GM21717 (cell line): ENCODE results near the gene GOLGA6L9.
A peak's percentile ranks its signal among the peaks of the same experiment; 100 is the strongest.
"Not testable (repeated sequence)": the region's sequence is repeated elsewhere in the genome, so short reads cannot be mapped to it uniquely, and the experiment has no call there.

Experiments
- ATAC-seq: cut with Tn5 transposase; IDR thresholded peaks from one replicate; pipeline ENCODE4 v1.9.1; 2021; ENCODE audit warnings: mild to moderate bottlenecking, moderate library complexity; ENCODE audit not compliant: unreplicated experiment

The GOLGA6L9 gene

DNA sequence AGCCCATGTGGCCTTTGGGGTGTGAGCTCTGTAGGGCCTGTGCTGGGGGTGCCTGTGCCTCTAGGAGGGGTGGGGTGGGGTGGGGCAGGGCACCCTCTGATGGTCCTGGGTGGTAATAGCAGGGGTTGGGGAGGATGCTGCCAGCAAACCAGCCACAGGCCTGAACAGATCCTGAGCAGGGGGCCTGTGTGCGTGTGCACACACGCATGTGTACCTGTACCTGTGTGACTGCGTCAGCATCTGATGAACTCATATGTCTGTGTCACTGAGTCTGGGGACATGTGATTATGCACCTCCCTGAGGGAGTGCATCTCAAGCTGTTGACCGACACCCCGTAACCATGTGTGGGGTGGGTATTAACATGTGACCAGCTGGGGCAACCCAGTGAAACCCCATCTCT, 36.0 kb downstream of the GOLGA6L9 start:
- not testable (repeated sequence) for ATAC-seq

DNA sequence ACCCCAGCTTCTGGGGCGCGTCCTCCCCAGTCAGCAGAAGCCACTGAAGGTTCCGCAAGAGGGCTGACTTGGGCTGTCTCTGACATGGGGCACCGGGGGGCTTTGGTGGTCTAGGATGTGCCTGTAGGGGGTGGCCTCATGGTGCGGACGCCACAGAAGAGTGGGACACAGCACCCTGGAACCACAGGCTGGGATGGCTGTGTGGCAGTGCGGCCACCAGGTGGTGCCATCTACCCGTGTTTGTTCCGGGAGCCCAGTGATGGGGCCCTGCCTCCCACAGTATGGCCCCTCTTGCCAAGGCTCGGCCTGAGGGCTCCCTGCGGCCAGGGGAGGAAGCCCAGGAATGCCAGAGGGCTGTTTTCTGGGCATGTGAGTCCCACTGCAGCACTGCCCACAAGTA, 38.6 kb downstream of the GOLGA6L9 start:
- peak; percentile 82 for ATAC-seq

DNA sequence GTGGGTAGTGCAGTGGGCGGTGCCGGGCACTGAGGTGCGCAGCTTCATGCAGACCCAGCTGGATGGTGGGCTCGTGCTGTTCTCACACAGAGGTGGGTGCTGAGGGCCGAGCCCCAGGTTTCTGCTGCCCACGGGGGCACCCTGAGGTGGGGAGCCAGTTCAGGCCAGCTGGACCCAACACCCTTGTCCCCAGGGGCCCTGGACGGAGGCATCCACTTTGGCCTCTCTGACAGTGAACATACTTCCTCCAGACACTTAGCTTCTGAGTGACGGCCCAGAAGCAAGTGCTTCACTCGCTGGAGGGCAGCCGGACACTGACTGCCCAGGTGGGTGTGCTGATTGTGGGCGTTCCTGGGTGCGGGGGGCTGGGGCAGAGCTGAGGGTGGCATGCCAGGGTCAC, 39.8 kb downstream of the GOLGA6L9 start:
- not testable (repeated sequence) for ATAC-seq

DNA sequence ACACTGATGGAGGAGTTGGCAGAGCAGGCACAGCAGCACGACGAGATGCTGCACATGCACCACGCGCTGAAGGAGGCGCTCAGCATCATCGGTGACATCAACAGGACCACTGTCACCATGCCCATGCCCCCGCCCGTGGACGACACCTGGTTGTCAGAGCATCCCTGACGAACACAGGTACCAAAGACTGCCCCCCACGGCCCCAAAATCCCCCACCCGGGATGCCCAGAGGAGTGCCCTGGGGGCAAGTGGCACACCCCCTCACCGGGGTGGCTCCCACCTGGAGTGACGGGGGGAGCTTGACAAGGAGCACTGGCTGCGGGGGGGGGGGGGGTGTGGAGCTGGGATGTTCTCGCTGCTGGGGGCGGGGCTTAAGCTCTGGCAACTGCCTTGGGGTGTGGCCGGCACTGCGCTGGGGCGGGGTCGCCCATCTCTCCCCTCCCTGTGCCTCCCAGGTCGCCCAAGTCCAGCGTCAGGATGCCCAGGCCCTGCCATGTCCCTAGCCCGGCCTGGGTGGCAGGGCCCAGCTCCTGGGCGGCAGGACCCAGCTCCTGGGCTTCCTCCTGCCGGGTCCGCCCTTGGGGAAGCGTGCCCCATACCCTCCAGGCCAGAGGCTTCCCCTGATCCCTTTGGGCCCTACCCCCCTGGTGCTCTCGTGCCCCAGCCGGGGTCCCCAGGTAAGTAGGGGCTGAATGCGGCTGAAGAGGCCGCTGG, 42.8 kb downstream of the GOLGA6L9 start:
- not testable (repeated sequence) for ATAC-seq

DNA sequence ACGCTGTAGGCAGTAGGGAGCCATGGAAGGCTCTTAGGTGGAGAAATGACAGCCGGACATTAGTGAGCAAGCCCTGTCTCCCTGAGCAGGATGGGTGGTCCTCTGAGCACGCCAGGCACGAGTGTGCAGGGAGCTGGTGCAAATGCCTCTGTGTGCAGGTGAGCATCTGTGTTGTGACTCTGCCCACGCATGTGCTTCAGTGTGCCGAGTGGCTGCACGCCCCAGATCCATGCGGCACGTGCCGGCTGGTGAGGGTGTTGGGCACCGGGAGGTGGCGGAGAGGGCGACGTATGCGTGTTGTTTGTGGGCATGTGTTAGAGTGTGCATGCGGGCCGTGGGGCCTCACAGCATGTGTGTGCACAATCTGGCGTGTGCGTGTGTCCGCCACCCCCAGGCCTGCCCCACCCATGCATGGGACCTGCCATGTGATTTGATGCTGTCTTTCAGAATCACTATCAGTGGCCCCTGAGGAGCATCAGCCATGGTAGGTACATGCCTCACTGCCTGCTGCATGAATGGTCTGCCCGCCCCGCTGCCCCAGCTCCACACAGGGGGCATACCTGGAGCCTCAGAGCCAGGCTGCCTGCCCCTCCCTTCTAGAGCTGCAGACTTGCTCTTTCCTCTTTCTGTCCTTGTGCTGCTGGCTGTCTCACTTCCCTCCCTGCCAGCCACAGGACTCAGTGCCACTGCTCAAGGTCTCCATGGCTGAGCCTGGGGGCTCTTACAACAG, 45.1 kb downstream of the GOLGA6L9 start:
- not testable (repeated sequence) for ATAC-seq

DNA sequence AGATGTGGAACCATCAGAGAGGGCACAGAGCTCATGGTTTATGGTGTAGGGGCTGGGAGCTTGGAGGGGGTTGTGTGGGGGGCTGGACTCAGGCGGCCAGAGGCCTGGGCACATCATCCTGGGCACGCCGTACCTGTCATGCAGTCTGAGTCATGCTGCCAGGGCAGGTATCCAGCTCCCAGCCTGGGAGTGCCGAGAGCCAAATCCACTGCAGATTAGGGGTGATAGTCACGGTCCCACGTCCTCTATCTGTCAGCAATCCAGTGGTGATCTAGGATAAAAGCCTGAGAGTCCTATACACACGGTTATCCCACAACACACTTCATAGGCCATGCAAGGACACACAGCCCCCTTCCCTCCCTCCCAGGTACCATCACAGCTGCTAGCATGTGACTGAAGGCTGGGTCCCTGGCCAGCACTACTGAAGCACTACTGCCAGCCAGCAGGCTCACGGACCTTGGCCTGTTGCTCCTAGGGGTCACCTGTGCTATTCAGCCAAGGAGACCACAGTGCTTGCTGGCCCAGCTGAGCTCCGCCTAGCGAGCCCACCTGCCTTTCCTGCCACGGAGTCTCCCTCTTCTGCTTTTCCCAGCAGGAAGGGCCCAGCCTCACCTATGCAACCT, 45.8 kb downstream of the GOLGA6L9 start:
- not testable (repeated sequence) for ATAC-seq

DNA sequence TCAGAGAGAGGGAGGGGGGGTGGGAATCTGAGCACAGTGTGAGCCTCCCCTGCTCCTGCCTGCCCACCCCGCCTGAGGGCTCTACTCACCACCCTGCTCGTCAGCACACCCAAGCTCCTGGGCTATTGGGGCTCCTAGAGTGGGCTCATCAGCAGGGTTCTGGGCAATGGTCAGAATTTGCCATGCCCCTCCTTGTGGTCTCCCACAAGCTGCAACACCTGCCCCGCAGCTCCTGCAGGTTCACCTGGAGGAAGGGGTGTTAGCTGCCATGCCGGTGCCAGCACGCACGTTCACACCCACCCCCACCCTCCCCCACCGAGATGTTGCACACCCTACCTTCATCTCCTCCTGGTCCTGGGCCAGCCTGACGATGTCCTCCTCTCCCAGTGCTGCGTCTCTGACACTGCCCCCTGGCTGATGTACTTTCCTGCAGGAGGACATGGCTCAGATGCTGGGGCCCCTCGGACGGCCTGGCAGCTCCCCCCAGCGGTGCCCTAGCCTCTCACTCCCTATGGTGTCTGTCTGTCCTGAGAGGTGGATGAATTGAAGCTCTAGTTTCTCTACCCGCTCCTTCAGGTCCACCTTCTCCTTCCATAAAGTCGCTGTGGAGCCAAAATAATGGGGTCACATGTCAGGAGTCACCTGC, 47.2 kb downstream of the GOLGA6L9 start:
- ATAC-seq, result not testable (repeated sequence)

DNA sequence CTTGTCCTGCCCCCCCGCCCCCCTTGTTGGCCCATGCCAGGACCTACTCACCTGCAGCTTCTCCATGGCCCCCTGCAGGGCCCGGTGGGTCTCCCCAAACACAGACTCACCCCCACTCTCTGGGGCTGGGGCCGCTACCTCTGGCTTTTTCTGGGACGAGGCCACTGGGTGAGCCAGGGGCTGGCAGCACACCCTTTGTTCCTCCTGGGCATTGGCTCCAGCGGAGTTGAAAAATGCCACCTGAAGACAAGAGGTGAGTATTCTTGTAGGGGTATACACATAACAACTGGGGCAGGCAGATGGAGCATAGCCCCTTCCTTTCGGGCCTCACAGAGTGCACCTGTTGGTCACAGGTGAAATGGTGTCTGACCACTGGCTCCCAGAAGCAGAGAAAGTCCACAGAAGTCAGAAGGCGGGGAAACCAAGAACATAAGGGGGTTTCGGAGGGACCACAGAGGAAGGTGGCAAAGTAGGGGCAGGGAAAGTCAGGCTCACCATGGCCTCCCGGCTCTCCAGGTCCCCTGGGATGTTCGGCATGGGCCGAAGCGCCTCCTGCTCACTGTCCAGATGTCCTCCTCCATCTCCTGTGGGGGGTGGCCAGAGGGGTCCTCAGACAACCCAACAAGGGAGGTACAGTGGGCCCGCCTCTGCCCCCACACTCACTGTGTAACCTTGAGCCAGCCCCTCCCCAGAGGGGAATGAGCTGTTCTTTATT, 47.9 kb downstream of the GOLGA6L9 start:
- not testable (repeated sequence) for ATAC-seq
